Measurements from ENCODE around the gene RYR2.

DNA sequence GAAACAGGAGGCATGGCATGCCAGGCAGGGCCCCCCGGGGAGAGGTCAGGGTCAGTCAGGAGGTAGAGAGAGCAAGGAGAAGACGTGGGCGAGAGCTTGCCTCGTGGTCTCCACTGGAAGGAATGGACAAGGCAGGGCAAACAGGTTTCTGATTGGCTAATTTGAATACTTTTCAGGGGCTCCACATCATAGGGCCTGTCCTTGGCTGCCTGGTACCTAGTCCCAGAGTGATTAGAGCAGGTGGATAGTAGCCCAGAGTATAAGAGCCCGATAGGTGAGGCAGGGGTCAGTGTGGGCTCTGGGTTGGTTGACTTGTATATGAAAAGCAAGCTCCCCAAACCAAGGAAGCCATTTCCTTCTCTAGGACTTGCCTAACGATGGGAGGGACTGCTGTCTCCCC, 670.1 kb downstream of the RYR2 start:
- TF ChIP-seq, protein P1, sequence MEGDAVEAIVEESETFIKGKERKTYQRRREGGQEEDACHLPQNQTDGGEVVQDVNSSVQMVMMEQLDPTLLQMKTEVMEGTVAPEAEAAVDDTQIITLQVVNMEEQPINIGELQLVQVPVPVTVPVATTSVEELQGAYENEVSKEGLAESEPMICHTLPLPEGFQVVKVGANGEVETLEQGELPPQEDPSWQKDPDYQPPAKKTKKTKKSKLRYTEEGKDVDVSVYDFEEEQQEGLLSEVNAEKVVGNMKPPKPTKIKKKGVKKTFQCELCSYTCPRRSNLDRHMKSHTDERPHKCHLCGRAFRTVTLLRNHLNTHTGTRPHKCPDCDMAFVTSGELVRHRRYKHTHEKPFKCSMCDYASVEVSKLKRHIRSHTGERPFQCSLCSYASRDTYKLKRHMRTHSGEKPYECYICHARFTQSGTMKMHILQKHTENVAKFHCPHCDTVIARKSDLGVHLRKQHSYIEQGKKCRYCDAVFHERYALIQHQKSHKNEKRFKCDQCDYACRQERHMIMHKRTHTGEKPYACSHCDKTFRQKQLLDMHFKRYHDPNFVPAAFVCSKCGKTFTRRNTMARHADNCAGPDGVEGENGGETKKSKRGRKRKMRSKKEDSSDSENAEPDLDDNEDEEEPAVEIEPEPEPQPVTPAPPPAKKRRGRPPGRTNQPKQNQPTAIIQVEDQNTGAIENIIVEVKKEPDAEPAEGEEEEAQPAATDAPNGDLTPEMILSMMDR (IDR thresholded peaks at IDR 0.05; ENCODE audit: low read length): no peak
- no peak for TF ChIP-seq EZH2 (IDR thresholded peaks at IDR 0.05; ENCODE audit: borderline replicate concordance, low read length)
